Astrocyte of the cerebellum (primary cell): ENCODE measurements around the gene TUBB.

ENCODE experiments used
- DNase-seq: peaks from one replicate; pipeline ENCODE4 v3.0.0-alpha.2; 2011; ENCODE audit warnings: low read depth
- H3K4me3 ChIP-seq: 2 replicates; pipeline ENCODE4 v1.5.1; 2011; ENCODE audit warnings: mild to moderate bottlenecking, low read depth, low read length, moderate library complexity
- CTCF ChIP-seq: IDR thresholded peaks from 2 replicates; pipeline ENCODE4 v1.5.1; 2012; ENCODE audit warnings: low read length, low read depth, moderate library complexity, mild to moderate bottlenecking; ENCODE audit errors: missing control alignments
- in situ Hi-C: cut with HindIII; loops from 2 replicates; pipeline ENCODE4 v1.10.0; 2017; ENCODE audit warnings: low sequenced_read_pairs

The TUBB gene

GRCh38 chr6:30700340-30700739 is 19.8 kb upstream of the TUBB start:
- in situ Hi-C loops = no loop called here
- no peak for TF ChIP-seq CTCF
- DNase-seq = no peak
- no peak overlapping the region for H3K4me3 ChIP-seq

DNA sequence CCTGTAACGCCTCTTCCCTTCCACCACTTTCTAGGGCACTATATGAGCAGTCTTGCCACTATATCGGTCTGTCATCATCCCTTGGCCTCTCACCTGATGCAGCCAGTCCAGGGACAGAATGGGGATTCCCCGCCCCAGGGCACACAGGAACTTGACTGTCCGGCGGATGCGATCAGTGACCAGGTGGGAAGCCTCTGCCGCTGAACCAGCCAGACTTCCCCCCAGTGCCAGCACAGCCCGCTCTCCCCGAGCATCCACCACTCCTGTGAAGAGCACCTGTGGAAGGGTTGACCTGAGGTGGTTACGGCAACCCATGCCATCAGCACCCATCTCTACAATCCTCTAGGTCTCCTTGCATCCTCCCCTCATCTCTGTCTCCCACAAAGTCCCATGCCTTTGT is 17.1 kb upstream of the TUBB start:
- no peak for DNase-seq
- in situ Hi-C loops = no loop called here
- no peak for TF ChIP-seq CTCF
- H3K4me3 ChIP-seq = no peak overlapping the region

GRCh38 chr6:30703821-30704220 is 16.3 kb upstream of the TUBB start:
- TF ChIP-seq CTCF = no peak
- in situ Hi-C loops = no loop called here
- DNase-seq = no peak
- no peak overlapping the region for H3K4me3 ChIP-seq

DNA sequence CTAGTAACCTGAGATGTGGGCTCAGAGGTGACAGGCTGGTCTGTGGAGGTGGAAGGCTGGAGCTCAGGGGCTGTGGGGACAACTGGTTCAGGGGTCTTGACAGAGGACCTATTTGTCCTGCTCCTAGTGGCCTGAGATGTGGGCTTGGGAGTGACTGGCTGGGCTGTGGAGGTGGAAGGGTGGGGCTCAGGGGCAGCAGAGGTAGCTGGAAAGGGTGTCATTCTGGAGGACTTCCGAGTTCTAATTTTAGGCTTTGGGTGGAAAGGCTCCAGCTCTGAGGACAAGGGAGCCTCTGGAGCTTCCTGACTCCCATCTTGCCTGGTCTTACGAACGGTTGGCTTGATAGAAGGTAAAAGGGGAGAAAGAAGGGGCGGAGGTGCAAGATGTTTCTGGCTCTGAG is 14.5 kb upstream of the TUBB start:
- no peak overlapping the region for H3K4me3 ChIP-seq
- in situ Hi-C loops = no loop called here
- no peak for DNase-seq
- no peak for TF ChIP-seq CTCF

DNA sequence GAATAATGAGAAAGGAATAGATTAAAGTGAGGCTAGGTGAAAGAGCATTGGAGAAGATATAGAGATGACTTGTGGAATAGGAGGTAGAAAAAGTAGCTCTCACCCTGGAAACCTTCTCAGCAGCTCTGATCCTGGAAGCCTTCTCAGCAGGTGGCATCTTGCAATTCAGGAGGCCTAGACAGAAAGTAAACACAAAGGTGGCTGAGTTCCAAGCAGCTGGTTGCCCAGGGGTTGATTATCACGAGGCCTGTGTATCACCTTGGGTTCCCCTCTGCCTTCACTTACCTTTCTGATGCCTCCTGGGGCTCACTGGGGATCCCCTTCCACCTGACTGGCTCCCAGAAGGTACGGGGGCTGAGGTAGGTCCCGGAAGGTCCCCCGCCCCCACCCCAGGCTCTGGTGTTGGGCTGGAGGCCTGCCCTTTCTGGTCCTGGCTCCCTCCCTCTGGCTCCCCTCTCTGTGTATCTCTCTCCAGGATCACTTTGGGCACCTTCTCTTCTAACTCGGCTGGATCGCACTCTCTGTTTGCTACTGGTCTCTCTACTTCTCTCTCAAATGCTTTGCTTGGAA is 12.8 kb upstream of the TUBB start:
- in situ Hi-C loops = no loop called here
- H3K4me3 ChIP-seq = no peak overlapping the region
- no peak for DNase-seq
- no peak for TF ChIP-seq CTCF

DNA sequence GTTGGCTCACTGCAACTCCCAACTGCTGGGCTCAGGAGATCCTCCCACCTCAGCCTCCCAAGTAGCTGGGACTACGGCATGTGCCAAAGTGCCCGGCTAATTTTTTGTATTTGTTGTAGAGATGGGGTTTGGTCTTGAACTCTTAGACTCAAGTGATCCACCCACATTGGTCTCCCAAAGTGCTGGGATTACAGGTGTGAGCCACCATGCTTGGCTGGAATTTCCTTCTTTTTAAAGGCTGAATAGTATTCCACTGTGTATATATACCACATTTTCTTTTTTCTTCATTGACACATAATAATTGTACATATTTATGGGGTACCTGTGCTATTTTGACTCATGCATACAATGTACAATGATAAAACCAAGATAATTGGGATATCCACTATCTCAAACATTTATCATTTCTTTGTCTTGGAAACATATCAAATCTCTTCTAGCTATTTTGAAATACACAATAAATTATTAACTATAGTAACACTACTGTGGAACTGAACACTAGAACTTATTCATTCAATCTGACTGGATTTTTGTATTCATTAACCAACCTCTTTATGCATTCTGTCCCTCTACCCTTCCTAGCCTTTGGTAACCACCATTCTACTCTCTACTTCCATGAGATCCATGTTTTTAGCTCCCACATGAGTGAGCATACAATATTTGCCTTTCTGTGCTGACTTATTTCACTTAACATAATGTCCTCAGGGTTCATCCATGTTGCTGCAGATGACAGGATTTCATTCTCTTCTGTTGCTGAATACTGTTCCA is 10.9 kb upstream of the TUBB start:
- no peak for DNase-seq
- in situ Hi-C loops = no loop called here
- no peak overlapping the region for H3K4me3 ChIP-seq
- TF ChIP-seq CTCF = no peak
